H9 (cell line): ENCODE measurements around the gene DAD1. TPM values are rescaled to one million over a fixed set of nuclear protein-coding genes. Genes with fewer than 3 reads are reported as not detected.
A peak's percentile ranks its signal among the peaks of the same experiment; 100 is the strongest.

Experiments used
- DNase-seq: peaks from one replicate; pipeline ENCODE4 v3.0.0-alpha.2; 2017
- H2AFZ ChIP-seq: one replicate; pipeline ENCODE4 v1.6.1; 2013; ENCODE audit warnings: mild to moderate bottlenecking, low read length, control low read depth, moderate library complexity
- H2AK5ac ChIP-seq: 2 replicates; pipeline ENCODE4 v1.6.1; 2013; ENCODE audit warnings: low read length, control low read depth, mixed read lengths; ENCODE audit not compliant: insufficient read length
- H2BK120ac ChIP-seq: one replicate; pipeline ENCODE4 v1.6.1; 2013; ENCODE audit warnings: low read depth, mild to moderate bottlenecking, low read length, control low read depth, inconsistent platforms; ENCODE audit not compliant: poor library complexity, severe bottlenecking
- H2BK12ac ChIP-seq: 2 replicates; pipeline ENCODE4 v1.6.1; 2013; ENCODE audit warnings: low read length, control low read depth, mixed read lengths, low read depth; ENCODE audit not compliant: insufficient read length
- H2BK15ac ChIP-seq: 2 replicates; pipeline ENCODE4 v1.6.1; 2013; ENCODE audit warnings: low read depth, low read length, control low read depth
- H2BK20ac ChIP-seq: one replicate; pipeline ENCODE4 v1.6.1; 2013; ENCODE audit warnings: low read depth, mild to moderate bottlenecking, low read length, control low read depth, inconsistent platforms; ENCODE audit not compliant: poor library complexity, severe bottlenecking
- H2BK5ac ChIP-seq: 2 replicates; pipeline ENCODE4 v1.6.1; 2013; ENCODE audit warnings: low read length, control low read depth, mixed read lengths; ENCODE audit not compliant: insufficient read length
- H3K14ac ChIP-seq: 2 replicates; pipeline ENCODE4 v1.6.1; 2013; ENCODE audit warnings: low read length, control low read depth; ENCODE audit not compliant: insufficient read depth
- H3K18ac ChIP-seq: 2 replicates; pipeline ENCODE4 v1.6.1; 2013; ENCODE audit warnings: low read depth, mild to moderate bottlenecking, mixed read lengths, low read length, control low read depth; ENCODE audit not compliant: insufficient read length
- H3K23ac ChIP-seq: 2 replicates; pipeline ENCODE4 v1.6.1; 2013; ENCODE audit warnings: low read length, control low read depth, mixed read lengths, low read depth; ENCODE audit not compliant: insufficient read length
- H3K23me2 ChIP-seq: 2 replicates; pipeline ENCODE4 v1.6.1; 2013; ENCODE audit warnings: low read depth, mild to moderate bottlenecking, mixed read lengths, low read length, control low read depth; ENCODE audit not compliant: insufficient read length, poor library complexity, severe bottlenecking
- H3K27ac ChIP-seq: 2 replicates; pipeline ENCODE4 v1.5.1; 2013; ENCODE audit warnings: low read length, control low read depth, mixed read lengths, low read depth; ENCODE audit not compliant: insufficient read length
- H3K27me3 ChIP-seq: 2 replicates; pipeline ENCODE4 v1.6.1; 2013; ENCODE audit warnings: low read length, control low read depth, inconsistent platforms; ENCODE audit not compliant: insufficient read depth
- H3K4ac ChIP-seq: 2 replicates; pipeline ENCODE4 v1.6.1; 2013; ENCODE audit warnings: low read depth, mild to moderate bottlenecking, control low read depth, inconsistent platforms, low read length, moderate library complexity
- H3K4me1 ChIP-seq: 2 replicates; pipeline ENCODE4 v1.6.1; 2013; ENCODE audit warnings: low read length, control low read depth, inconsistent platforms; ENCODE audit not compliant: insufficient read depth
- H3K4me2 ChIP-seq: 2 replicates; pipeline ENCODE4 v1.6.1; 2013; ENCODE audit warnings: low read length, control low read depth, mixed read lengths; ENCODE audit not compliant: insufficient read length, insufficient read depth
- H3K56ac ChIP-seq: 2 replicates; pipeline ENCODE4 v1.6.1; 2013; ENCODE audit warnings: low read depth, mild to moderate bottlenecking, mixed read lengths, low read length, control low read depth; ENCODE audit not compliant: insufficient read length
- H3K79me1 ChIP-seq: 2 replicates; pipeline ENCODE4 v1.6.1; 2013; ENCODE audit warnings: low read depth, mild to moderate bottlenecking, moderate library complexity, low read length, control low read depth, inconsistent platforms; ENCODE audit not compliant: insufficient read depth, poor library complexity, severe bottlenecking
- H3K79me2 ChIP-seq: 2 replicates; pipeline ENCODE4 v1.6.1; 2013; ENCODE audit warnings: low read length, control low read depth, inconsistent platforms; ENCODE audit not compliant: insufficient read depth
- H3K9ac ChIP-seq: 2 replicates; pipeline ENCODE4 v1.6.1; 2013; ENCODE audit warnings: low read length, control low read depth, mixed read lengths; ENCODE audit not compliant: insufficient read length; ENCODE audit errors: extremely low read depth
- H3K9me3 ChIP-seq: one replicate; pipeline ENCODE4 v1.6.1; 2013; ENCODE audit warnings: low read depth, low read length, inconsistent platforms; ENCODE audit not compliant: control insufficient read depth
- H3T11ph ChIP-seq: one replicate; pipeline ENCODE4 v1.6.1; 2013; ENCODE audit warnings: mild to moderate bottlenecking, low read length, control low read depth, inconsistent platforms
- H4K20me1 ChIP-seq: one replicate; pipeline ENCODE4 v1.6.1; 2013; ENCODE audit not compliant: control insufficient read depth, insufficient read length, insufficient read depth
- H4K5ac ChIP-seq: 2 replicates; pipeline ENCODE4 v1.6.1; 2013; ENCODE audit warnings: low read depth, mild to moderate bottlenecking, mixed read lengths, low read length, control low read depth; ENCODE audit not compliant: insufficient read length
- H4K8ac ChIP-seq: replicated peaks from 2 replicates; pipeline ENCODE4 v1.6.1; 2013; ENCODE audit warnings: low read length, control low read depth, mixed read lengths, low read depth; ENCODE audit not compliant: insufficient read length
- H4K91ac ChIP-seq: 2 replicates; pipeline ENCODE4 v1.6.1; 2013; ENCODE audit warnings: low read depth, mild to moderate bottlenecking, moderate library complexity, mixed read lengths, low read length, control low read depth; ENCODE audit not compliant: insufficient read length
- H3K27ac Mint-ChIP-seq, 3 experiments: 2 replicates in 2 of 3; 3 replicates in 1 of 3; pipeline ENCODE4 v1.8.0; 2020 to 2021; ENCODE audit warnings: mixed read lengths in 3 of 3, mild to moderate bottlenecking in 1 of 3, moderate library complexity in 1 of 3
- H3K27me3 Mint-ChIP-seq: 2 replicates; pipeline ENCODE4 v1.8.0; 2021; ENCODE audit warnings: low read depth, mild to moderate bottlenecking, moderate library complexity, mixed read lengths
- H3K36me3 Mint-ChIP-seq, 3 experiments: 2 replicates in 2 of 3; 3 replicates in 1 of 3; pipeline ENCODE4 v1.8.0; 2020 to 2021; ENCODE audit warnings: low read depth in 3 of 3, mixed read lengths in 3 of 3; ENCODE audit not compliant: insufficient read depth in 1 of 3
- H3K4me1 Mint-ChIP-seq, 2 experiments: 2 replicates each; pipeline ENCODE4 v1.8.0; 2020; ENCODE audit warnings: mixed read lengths in 2 of 2
- H3K4me3 Mint-ChIP-seq, 2 experiments: 2 replicates in 1 of 2; 3 replicates in 1 of 2; pipeline ENCODE4 v1.8.0; 2020 to 2021; ENCODE audit warnings: mild to moderate bottlenecking in 2 of 2, mixed read lengths in 2 of 2, moderate library complexity in 1 of 2
- H3K9me3 Mint-ChIP-seq, 2 experiments: 2 replicates in 1 of 2; 3 replicates in 1 of 2; pipeline ENCODE4 v1.8.0; 2020; ENCODE audit warnings: mild to moderate bottlenecking in 2 of 2, mixed read lengths in 2 of 2, moderate library complexity in 1 of 2
- WGBS: extraction: QIAGEN DNeasy Blood & Tissue Kit; methylation state at CpG from one replicate; pipeline ENCODE4 v1.1.7; 2013; ENCODE audit warnings: missing lambda C conversion rate, low lambda C conversion rate, mixed read lengths; ENCODE audit not compliant: insufficient read length; ENCODE audit errors: extremely low coverage; 5-methylcytosine and 5-hydroxymethylcytosine counted together
- total RNA-seq: library from RNA; stranded (reverse); gene quantifications from 2 replicates; pipeline ENCODE4 v1.2.1, GENCODE V29; 2021
- TF ChIP-seq, protein P1 (sequence below): fragments of 200-600 bp; sonication (generic); conservative IDR thresholded peaks from 3 replicates; pipeline ENCODE4 v1.8.0; 2021; ENCODE audit warnings: antibody characterized with exemption, mild to moderate bottlenecking

DAD1 gene
- total RNA-seq, 1 experiment from 2014 or later, result 127 TPM

- Histone ChIP-seq H2BK15ac (no peak overlapping the region), H3K27ac (no peak overlapping the region), H4K8ac (no peak overlapping the region), H3K4ac (no peak overlapping the region), H3K79me1 (no peaks in the 10 kb centered on the region), H4K20me1 (no peaks in the 10 kb centered on the region), H2BK120ac (no peak overlapping the region), H2BK5ac (no peak overlapping the region), H4K91ac (no peak overlapping the region), H3K4me2 (no peak overlapping the region), H3K56ac (no peak overlapping the region), H3T11ph (no peak overlapping the region), H3K79me2 (no peaks in the 10 kb centered on the region), H3K14ac (no peak overlapping the region), H3K18ac (no peak overlapping the region), H3K23me2 (no peaks in the 10 kb centered on the region), H3K27me3 (no peaks in the 10 kb centered on the region), H3K4me1 (no peaks in the 10 kb centered on the region), H3K23ac (no peak overlapping the region), H2BK20ac (no peak overlapping the region), H2AFZ (no peak overlapping the region), H2BK12ac (no peak overlapping the region), H2AK5ac (no peak overlapping the region), H4K5ac (no peak overlapping the region), H3K9ac (no peak overlapping the region), H3K9me3 (no peaks in the 10 kb centered on the region)
- TF ChIP-seq, protein P1, sequence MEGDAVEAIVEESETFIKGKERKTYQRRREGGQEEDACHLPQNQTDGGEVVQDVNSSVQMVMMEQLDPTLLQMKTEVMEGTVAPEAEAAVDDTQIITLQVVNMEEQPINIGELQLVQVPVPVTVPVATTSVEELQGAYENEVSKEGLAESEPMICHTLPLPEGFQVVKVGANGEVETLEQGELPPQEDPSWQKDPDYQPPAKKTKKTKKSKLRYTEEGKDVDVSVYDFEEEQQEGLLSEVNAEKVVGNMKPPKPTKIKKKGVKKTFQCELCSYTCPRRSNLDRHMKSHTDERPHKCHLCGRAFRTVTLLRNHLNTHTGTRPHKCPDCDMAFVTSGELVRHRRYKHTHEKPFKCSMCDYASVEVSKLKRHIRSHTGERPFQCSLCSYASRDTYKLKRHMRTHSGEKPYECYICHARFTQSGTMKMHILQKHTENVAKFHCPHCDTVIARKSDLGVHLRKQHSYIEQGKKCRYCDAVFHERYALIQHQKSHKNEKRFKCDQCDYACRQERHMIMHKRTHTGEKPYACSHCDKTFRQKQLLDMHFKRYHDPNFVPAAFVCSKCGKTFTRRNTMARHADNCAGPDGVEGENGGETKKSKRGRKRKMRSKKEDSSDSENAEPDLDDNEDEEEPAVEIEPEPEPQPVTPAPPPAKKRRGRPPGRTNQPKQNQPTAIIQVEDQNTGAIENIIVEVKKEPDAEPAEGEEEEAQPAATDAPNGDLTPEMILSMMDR, result no peak
- H3K27me3 Mint-ChIP-seq, result no peaks in the 10 kb centered on the region; the same call in 1 of the 2 replicates
- peaks cover 43 to 48% of the 10 kb centered on the region in 2 experiments for H3K4me1 Mint-ChIP-seq
- no peak overlapping the region for H3K4me3 Mint-ChIP-seq
- no CpG with 5 or more reads among the region's 13 CpGs for WGBS
- DNase-seq, result no peak
- H3K9me3 Mint-ChIP-seq, result no peaks in the 10 kb centered on the region; a peak in 2 of 5 replicates
- peaks cover 4 to 15% (median 13%) of the 10 kb centered on the region in 3 experiments; a peak in 6 of 7 replicates for H3K36me3 Mint-ChIP-seq
- peak overlapping the region in 1 of 3 experiments; percentile 28; a peak in 1 of 7 replicates for H3K27ac Mint-ChIP-seq
Measured at GRCh38 chr14:22560662-22561365, 28.2 kb downstream of the DAD1 start.
